GM19238 (cell line): ENCODE results near the gene ANKS4B.
A peak's percentile ranks its signal among the peaks of the same experiment; 100 is the strongest.
"Not testable (repeated sequence)": the region's sequence is repeated elsewhere in the genome, so short reads cannot be mapped to it uniquely, and the experiment has no call there.

ENCODE experiments used
- DNase-seq: peaks from one replicate; pipeline ENCODE4 v3.0.0; 2011; ENCODE audit warnings: low spot score; ENCODE audit not compliant: insufficient read length

ANKS4B gene, protein sequence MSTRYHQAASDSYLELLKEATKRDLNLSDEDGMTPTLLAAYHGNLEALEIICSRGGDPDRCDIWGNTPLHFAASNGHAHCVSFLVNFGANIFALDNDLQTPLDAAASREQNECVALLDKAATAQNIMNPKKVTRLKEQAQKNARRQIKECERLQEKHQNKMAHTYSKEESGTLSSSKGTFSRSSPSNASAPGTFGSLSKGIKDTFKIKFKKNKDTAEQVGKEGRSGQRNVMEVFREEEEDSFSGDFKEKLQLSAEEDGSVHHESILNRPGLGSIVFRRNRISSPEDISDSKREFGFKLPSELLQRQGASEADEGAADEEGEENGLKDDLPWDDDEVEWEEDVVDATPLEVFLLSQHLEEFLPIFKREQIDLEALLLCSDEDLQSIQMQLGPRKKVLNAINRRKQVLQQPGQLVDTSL

DNA sequence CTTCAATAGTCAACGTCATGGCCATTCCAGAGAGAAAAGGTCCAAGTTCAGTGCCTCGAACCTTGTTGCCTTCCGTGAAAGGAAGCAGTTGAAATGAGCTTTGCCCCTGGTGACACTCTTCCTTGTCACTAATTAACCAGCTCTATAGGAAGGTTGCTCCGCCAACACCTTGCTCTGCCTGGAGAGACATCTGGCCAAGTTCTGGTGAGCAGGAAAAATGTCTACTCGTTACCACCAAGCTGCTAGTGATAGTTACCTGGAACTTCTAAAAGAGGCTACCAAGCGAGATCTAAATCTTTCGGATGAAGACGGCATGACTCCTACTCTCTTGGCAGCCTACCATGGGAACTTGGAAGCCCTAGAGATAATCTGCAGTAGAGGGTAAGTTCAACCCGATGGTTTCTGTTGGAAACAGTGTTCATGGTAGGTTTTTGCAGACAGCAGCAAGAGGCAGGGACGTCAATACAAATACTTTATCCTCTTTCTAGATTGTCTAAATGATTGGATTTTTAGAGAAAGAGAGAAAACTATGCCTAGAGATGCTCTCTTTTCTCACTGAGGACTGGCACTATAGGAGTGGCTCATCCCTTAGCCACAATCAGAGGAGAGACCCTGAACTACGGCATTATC is at the start of gene ANKS4B:
Gene ANKS4B (plus strand): TSS at position 179 of the 630 bp plus-strand sequence. CDS start 39 bp downstream, at position 218.
- DNase-seq, result no peak

DNA sequence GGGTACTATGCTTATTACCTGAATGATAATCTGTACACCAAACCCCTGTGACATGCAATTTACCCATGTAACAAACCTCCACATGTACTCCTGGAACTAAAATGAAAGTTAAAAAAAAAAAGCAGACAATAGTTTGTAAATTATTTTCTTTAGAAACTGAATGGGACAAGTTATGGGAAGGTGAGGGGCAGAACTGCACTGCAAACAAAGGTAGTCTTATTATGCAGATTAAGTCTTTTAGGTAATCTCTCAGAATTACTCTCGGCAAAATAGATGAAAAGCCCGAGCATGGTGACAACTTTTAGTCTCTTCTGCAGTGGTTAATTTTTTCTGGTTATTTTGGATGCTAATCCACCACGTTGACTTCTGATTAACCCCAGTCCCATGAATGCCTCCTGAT is 49.5 kb upstream of the ANKS4B start:
- no peak for DNase-seq

DNA sequence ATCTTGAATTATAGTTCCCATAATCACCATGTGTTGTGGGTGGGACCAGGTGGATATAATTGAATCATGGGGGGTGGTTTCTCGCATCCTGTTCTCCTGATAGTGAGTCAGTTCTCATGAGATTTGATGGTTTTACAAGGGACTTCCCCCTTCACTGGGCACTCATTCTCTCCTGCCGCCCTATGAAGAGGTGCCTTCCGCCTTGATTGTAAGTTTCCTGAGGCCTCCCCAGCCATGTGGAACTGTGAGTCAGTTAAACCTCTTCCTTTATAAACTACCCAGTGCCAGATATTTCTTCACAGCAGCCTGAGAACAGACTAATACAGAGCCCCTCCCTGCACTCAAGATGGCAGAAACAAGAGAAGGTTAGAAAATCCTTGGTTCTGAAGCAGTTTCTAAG is 48.7 kb upstream of the ANKS4B start:
- DNase-seq, result no peak

DNA sequence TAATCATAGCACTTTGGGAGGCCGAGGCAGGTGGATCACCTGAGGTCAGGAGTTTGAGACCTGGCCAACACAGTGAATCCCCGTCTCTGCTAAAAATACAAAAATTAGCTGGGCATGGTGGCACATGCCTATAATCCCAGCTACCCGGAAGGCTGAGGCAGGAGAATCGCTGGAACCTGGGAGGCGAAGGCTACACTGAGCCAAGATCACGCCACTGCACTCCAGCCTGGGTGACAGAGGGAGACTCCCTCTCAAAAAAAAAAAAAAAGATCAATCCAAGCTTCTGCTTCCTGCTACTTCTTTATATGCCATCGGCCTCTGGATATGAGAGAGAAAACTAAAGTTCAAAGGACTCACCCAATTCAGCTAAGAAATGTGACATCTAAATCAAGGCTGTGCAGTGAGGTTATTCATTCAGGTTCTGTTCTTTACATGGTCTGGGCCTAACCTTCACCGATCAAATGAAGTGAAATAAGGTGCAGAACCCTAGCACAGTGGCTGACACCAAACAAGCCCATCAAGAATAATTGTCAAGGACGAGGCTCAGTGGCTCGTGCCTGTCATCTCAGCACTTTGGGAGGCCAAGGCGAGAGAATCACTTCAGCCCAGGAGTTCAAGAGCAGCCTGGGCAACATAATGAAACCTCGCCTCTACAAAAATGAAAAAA is 47.7 kb upstream of the ANKS4B start:
- DNase-seq, result no peak

DNA sequence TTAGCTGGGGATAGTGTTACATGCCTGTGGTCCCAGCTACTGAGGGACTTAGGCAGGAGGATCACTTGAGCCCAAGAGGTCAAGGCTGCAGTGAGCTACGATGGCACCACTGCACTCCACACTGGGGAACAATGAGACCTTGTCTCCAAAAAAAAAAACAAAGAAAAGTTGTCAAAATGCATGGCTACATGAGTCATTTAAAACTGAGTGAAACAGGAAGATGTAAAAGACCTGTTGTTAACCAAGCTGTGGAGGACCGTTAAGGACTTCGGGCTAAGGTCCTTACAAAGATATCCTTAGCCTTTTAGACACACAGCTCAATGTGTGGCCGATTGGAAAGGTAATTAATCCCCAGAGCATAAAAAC is 47.2 kb upstream of the ANKS4B start:
- DNase-seq, result no peak

DNA sequence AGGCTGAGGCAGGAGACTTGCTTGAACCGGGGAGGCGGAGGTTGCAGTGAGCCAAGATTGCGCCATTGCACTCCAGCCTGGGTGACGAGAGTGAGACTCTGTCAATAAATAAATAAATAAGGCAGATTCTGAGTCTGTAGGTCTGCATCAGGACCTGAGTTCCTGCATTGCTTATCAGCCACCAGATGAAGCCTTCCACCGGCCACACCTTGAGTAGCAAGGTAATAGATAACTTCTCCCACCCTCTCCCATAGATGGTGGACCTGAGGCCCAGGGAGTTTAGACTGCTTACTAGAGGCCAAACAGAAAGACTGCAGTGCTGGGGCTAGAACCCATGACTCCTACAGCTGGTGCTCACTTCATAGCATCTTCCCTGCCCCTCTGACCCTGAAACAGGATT is 44.2 kb upstream of the ANKS4B start:
- DNase-seq, result no peak

DNA sequence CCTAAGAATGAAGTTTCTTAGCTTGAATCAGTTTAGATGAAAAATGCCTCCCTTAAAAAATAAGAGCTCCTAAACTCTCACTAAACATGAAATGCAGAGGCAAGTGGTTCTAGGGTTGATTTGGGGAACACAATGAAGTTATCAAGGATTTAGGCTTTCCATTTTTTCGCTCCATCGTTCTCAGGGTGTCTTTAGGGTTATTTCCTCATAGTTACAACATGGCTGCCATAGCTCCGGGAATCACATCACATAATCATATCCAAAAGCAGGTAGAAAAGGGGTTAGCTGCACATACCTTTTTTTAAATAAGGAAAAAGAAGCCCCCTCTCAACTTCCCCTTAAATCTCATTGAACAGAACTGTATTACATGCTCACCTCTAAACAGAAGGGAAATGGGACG is 43.5 kb upstream of the ANKS4B start:
- DNase-seq, result no peak

DNA sequence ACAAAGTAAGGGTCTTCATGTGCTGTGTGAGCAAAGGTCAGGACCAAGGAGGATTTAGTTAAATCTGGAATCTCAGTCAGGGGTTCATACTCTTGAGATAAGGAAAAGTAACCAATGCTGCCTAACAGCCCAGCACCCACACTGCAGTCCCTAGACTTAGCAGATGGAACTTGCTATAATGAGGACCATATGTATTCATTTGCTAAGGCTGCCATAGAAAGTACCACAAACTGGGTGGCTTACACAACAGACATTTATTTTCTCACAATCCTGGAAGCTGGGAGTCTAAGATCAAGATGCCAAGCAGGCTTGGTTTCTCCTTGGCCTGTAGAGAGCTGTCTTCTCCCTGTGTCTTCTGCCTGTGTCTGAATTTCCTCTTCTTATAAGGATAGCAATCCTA is 42.9 kb upstream of the ANKS4B start:
- no peak for DNase-seq

DNA sequence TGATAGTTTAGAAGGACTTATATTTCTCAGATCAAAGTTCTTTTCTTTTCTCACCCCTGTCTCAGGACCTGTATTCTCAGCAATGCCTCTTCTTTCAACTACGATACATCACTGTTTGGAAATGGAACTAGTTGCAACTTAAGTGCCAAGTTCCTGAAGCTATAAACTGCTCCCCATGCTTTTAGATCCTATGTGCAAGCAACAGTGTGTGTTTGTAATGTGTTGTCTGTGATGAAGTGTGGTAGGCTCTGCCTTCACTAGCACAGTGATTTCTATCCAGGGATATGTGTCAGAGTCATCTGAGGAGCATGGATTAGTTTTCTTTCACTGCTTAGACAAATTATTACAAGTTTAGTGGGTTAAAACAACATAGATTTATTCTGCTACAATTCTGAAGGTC is 40.5 kb upstream of the ANKS4B start:
- DNase-seq, result no peak

DNA sequence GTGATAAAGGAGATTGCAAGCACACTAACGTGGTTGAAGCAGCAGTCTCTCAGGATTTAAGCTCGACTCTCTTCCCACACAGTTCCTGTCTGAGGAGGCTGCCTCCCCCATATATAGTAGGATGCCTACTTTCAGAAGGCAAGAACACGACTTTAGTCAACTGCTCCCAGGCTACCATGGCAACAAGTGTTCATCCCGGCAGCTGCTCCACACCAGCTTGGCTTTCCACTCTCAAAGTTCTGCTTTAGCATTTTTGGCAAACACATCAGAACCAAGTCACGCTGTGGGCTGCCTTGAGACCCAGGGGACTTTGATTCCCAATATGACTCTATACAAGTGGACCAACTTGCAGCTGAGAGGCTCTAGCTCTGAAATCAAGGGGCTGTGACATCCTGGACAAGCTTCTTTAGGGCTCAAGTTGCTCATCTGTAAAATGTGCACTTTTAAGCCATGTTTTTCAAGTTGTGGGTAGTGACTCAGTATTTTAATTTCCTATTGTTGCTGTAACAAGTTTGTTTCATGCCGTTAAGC is 38.7 kb upstream of the ANKS4B start:
- DNase-seq, result peak; percentile 9

DNA sequence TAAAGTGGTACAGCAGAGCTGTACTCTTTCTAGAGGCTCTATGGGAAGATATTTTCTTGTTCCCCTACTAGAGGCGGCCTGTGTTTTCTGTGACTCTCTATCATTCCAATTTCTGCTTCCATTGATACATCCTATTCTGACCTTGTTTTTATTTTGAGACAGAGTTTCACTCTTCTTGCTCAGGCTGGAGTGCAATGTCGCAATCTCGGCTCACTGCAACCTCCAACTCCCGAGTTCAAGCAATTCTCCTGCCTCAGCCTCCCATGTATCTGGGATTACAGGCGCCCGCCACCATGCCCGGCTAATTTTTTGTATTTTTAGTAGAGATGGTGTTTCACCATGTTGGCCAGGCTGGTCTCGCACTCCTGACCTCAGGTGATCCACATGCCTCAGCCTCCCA is 38.2 kb upstream of the ANKS4B start:
- DNase-seq, result not testable (repeated sequence)

DNA sequence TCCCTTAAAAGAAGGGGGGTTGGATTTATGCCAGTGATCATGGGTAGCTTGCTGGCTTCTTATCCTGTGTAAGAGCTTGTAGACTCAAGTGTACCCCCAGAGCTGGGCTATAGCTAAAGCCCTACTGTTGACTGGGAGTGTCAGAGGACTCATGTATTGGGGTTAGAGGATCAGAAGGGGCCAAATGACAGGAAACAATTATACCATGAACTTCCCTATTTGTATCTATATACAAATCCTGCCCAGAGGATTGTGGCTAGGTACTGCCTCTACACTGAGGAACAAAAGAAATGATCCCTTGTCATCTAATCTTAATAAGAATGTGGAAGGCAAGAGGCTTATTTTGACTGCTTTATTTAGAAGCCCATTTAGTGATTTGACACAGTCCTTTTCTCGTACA is 36.4 kb upstream of the ANKS4B start:
- DNase-seq, result no peak

DNA sequence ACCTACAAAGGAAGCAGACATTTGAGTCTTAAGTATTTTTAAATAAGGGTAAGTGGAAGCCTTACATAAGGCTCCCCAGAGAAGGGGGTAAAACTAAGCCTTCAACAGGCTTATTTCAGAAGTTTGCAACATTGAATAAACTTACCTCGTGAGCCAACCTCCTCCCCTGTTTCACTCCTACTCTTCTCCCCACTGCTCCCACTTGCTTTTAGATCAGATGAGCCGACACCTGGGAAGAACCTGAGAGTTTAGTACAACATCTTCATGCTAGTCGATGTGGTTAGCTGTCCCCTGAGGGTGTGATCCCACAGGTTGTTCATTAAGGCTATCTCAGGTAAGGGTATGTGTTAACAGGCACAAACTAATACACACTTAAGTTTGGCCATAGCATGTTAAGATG is 35.9 kb upstream of the ANKS4B start:
- DNase-seq, result no peak

DNA sequence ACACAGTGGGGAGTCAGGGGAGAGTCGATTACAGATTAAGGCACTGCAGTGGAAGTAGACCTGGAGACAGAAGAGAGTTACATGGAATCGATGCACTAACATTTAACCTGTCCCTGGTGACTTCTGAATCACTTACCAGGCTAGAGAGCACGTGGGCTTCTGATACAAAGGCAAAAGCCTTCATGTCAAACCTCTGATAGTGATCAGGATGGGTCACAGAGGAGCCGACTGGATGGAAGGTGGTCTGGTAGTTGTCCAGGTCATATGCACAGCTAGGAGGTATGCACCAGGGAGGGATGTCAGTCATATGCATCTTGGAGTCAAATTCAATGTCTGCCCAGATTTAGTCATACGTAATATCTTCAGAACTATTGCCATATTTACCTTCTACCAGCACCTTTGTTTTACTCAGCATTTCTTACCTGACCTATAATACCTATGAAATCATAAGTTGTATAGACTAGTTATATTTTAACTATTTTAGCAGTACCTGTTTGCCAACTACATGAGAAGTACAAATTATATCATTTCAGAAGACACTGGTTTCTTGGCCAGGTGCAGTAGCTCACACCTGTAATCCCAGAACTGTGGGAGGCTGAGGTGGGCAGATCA is 33.8 kb upstream of the ANKS4B start:
- DNase-seq, result no peak

DNA sequence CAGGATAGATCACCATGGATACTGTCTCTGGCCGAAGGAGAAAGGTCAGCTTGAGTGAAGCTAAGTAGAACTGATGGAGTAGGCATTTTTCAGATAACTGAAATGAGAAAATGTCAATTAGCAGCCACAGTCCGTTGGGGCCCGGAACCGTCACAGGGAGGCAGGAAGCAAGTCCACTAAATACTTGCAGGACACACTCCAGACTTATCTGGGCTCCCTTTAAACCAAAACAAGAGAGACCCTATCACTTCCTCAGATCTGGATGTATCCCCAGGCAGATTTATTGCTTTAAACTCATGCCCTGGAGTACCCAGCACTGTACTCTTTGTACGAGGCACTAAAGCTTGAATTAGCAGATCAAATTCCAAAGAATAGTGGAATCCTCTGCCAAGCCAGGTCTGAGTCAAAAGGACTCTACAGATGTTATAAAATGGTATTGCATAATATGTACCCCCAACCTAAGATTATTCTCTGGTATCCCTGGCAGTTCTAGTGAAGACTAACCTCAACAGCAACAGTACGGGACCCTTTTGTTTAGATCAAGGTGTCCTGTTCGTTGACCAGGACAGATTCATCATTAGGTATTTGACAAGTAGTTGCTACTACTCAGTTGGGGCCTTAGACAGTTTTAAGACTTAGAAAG is 30.2 kb upstream of the ANKS4B start:
- no peak for DNase-seq

DNA sequence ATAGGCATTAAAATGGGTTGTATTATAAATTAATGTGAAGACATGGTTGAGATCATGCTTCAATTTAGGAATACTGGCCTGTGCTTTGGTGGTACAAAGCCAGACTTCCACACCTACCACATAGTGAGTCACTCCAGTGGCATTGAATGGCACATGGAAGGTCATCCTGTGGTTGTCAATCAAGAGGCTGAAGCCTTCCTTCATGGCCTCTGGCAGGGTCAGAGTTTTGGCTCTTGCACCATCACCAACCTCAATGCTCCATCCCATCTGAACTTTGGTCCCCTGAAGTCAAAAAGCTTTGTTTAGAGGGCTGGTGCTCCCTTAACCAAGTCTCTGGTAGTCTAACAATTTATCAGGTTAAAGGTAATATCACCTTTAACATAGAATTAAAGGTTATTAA is 28.2 kb upstream of the ANKS4B start:
- DNase-seq, result no peak

DNA sequence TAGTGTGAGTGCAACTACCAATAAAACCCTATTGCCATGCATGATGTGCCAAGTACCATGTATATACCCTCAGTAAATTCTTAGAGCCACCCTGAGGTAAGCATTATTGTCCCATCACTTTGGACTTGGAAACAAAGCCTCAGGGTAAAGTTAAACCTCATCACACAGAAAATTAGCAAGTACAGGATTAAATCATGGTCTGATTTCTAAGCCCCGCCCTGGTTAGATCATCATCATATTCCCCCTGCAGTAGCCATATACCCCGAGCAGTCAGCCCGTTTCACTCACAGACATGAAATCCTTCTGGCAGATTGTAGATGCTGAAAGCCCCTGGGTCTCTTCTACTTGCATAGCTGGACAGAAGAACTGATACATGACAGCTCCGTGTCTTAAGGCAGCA is 26.9 kb upstream of the ANKS4B start:
- no peak for DNase-seq

DNA sequence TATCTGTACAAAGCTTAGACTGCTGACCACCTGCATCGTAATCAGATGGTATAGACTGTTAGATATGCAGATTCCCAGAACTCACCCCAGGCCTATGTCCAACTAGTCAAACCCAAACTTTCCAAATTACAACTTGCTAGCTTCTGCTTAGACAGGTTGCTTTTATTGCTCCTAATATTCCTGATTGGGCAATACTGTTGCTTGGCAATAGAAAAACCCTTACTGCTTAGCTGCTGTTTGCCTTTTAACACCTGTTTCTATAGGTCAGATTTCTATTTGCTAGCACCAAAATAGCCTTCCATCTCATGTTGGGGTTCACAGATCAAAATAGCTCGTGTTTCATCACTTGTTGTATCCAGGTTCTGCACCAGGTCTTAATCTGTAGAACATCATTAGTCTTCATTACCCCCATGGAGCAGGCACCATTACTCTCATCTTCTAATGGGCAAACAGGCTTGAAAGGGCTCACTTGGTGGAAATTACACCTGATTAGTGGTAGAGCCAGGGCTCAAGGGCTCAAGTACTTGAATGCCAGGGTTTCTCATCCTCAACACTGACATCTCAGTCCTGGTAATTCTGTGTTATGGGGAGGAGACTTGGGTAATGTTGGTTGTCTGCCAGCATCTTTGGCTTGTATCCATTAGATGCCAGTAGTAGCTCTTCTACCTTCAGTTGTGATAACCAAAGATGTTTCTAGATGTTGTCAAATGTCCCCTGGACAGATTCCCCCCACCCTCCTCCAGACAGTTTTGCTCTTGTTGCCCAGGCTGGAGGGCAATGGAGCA is 24.9 kb upstream of the ANKS4B start:
- no peak for DNase-seq

DNA sequence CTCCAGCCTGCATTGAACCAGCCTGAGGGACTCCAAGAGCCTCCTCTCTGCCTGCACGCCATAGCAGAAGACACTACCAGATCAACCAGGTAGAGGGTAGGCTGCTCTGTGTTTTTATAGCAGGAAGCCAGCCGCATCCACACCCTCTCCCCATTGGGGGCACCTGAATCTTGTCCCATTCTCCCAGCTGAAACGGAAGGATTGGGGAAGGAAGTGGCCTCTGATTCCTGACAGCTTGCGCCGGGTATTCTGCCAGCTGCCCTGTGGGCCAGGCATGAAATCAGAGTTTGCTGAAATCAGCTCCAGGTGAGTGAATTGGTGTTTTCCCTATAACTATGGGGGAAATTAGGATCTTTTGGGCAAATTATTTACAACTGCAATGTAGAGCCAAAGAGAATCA is 22.0 kb upstream of the ANKS4B start, which contains the start of gene ZP2:
Gene ZP2 (minus strand): TSS at position 89 of the 400 bp plus-strand sequence. CDS start 27 bp downstream, at position 62.
- no peak for DNase-seq

DNA sequence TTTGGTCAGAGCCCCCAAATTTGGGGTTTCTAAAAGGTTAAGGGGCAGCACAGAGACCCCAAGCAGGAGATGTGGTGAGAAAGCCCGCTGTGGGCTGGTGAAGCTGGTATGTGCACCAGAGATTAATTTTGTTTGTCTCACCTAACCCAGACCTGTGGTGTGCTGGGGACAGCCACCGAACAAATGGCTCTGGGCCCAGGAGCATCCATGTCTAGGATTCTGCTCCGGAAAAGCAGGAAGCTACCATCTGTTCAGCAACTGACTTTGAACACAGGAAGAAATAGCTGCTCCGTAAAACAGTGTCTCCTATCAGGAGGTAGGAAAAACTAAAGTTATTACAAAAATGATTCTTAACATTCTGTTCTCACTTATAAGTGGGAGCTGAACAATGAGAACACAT is 19.4 kb upstream of the ANKS4B start:
- DNase-seq, result no peak

DNA sequence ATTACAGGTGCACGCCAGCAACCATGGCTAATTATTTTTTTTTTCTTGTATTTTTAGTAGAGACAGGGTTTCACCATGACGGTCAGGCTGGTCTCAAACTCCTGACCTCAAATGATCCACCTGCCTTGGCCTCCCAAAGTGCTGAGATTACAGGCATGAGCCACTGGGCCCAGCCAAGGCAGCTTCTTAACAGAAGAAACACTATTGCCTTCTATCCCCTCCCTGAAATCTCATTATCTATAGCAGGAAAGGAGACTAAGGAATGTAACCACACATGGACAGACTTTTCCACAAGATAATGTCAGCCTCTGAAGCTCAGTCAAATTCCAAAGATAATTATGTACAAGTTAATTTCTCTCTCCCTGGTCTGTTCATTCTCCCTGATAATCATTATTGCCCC is 16.4 kb upstream of the ANKS4B start:
- DNase-seq, result no peak
